Activated T-helper 1 cell treated with anti-CD3 and anti-CD28 coated beads, Interleukin-2, amount 50 U/mL, for 16 hours (primary cell): ENCODE results near the gene HPCAL4.

Experiments
- DNase-seq, 2 donors: peaks; one replicate each; pipeline ENCODE4 v3.0.0-alpha.2; 2020; ENCODE audit warnings: low read depth in 1 of 2, low spot score in 1 of 2

The HPCAL4 gene

GRCh38 chr1:39652554-39652953, 38.7 kb downstream of the HPCAL4 start:
- DNase-seq: no peak

DNA sequence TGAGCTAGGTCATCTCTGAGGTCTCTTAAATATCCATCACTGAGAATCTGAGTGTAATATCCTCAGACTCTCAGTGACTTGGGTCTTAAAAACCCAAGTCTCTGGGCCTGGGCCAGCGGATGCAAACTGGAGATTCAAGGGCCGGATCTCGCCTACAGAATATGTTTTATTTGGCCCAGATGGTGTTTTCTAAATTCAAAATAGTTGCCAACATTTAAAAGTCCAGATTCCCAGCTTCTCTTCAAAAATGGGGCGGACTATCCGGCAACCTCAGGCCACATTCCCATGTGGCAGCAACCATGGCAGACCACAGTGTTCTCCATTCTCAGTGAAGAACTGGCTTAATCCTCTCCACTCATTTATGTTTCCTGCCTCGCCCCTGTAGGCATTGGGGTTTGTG, 39.1 kb downstream of the HPCAL4 start:
- DNase-seq: no peak

DNA sequence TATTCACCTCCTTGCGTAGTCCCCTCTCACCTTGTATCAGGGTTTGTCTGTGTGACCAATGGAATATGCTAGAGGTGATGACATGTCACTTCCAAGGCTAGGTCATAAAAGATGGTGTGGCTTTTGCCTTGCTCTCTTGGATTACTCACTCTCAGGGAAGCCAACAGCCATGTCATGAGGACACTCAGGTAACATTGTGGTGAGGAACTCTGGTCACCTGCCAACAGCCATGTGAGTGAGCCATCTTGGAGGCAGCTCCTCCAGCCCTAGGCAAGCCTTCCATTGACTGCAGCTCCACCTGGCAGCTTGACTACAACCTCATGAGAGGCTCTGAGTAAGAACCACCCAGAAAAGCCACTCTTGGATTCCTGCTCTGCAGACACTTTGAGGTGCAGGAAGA, 40.8 kb downstream of the HPCAL4 start:
- DNase-seq: no peak

- DNase-seq: no peak
Observed at GRCh38 chr1:39649636-39650185, 41.5 kb downstream of the HPCAL4 start.

GRCh38 chr1:39648496-39648895, 42.7 kb downstream of the HPCAL4 start:
- no peak for DNase-seq

GRCh38 chr1:39647247-39647646, 44.0 kb downstream of the HPCAL4 start:
- no peak for DNase-seq

- DNase-seq: no peak
Observed at GRCh38 chr1:39646232-39647081, 44.8 kb downstream of the HPCAL4 start.

DNA sequence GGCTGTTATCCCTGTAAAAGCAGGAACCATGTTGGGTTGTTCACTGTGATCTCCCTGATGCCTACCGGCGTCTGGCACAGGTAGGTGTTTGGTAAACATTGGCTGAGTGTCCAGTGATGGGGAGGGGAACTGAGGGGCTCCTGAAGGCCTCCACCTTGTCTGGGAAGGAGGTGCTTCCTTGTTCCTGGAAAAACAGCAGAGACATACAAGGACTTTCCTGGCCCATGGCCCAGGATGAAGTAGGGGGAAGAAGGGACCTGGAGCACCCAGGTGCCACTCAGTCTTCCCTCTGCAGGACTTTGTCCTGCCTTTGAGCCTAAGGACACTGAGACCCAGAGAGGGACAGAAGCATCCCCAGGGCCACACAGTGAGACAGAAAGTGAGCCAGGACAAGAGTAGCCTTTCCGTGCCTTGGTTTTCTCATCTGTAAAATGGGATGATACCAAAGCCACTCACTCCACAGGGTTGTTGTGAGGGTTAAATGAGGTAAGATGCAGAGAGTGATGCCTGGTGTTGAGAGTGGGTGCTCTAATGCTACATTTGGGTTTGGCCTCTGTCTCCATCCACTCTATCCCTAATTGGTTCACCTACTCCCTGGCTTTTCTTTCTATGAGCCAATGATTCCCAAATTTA, 45.7 kb downstream of the HPCAL4 start:
- DNase-seq: no peak

- no peak for DNase-seq
Observed at GRCh38 chr1:39643705-39644104, 47.5 kb downstream of the HPCAL4 start.

GRCh38 chr1:39642796-39643195, 48.4 kb downstream of the HPCAL4 start:
- DNase-seq: no peak

DNA sequence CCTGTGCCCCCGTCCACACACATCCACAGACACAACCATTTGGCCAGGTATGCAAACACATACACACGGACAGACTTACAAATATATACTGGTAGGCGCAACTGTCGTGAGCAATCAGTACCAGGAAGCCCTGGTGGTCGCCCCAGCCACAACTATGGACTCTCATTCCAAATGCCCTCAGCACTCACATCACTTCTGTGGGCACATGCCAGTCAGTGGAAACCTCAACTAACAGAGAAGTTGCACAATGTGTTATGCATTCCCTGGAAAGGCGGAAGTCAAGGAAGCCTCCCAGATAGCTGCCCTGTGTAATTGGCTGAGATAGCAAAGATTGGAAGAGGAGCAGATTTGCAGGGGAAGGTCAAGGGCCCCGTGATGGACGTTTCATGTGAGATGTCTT, 50.4 kb downstream of the HPCAL4 start:
- DNase-seq: no peak

- peak; percentile 26 to 39 for DNase-seq
Observed at GRCh38 chr1:39639305-39640130, 51.7 kb downstream of the HPCAL4 start, which contains the start of gene HEYL. Gene HEYL (minus strand): TSS chr1:39639643. CDS start chr1:39639625, 18 bp downstream.

GRCh38 chr1:39638965-39639304, 52.3 kb downstream of the HPCAL4 start:
- DNase-seq: no peak

DNA sequence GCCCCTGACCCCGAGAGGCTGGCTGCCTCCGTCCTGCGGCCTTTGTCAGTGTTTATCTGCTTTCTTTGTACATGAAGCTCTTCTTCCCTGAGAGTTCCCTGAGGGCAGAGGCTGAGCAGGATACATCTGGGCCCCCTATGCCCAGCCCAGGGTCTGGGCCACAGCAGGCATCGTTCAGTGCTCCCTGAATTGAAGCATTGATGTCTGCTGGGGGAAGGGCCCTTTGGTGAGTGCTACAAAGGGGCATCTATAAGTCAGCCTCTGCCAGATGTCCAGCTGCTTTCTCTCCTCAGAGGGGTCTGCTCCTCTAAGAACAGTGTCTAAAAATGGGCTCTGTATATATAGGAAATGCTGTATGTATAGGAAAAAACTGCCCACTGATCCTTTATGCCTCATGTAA, 53.9 kb downstream of the HPCAL4 start:
- DNase-seq: no peak

DNA sequence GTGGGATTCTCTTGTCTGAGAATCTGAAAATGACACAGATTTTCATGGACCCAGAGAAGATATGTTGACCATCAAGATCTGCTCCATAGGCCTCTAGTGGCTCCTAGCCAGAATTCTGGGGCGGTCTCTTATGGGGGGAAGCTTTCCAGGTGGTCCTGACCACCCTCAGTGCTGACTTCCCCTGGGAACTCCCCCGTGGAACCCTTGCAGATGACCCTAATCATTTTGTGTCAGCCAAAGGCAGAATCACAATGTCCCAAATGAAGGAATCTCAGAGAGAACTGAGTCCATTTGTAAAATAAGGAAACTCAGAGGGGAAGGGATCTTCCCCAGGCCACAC, 55.4 kb downstream of the HPCAL4 start:
- no peak for DNase-seq

- DNase-seq: no peak
Observed at GRCh38 chr1:39635205-39635870, 55.9 kb downstream of the HPCAL4 start.

DNA sequence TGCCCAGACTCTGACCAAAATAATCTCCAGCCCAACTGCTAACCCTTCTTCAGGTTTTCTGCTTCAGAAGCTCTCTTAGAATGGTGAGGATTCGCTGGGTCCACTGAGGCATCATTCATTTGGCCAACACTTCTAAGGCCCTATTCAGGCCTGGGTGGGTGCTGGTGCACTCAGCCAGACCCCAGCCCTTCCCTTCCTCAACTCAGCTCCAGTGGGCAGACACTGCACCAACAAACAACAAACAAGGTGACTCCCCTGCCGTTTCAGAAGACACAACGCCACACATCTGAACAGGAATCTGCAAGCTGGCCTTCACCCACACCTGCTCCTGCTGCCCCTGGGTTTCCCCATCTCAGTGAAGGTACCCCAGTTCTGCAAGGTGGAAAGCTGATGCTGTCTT, 57.8 kb downstream of the HPCAL4 start:
- no peak for DNase-seq

GRCh38 chr1:39632682-39633417, 58.4 kb downstream of the HPCAL4 start:
- no peak for DNase-seq

DNA sequence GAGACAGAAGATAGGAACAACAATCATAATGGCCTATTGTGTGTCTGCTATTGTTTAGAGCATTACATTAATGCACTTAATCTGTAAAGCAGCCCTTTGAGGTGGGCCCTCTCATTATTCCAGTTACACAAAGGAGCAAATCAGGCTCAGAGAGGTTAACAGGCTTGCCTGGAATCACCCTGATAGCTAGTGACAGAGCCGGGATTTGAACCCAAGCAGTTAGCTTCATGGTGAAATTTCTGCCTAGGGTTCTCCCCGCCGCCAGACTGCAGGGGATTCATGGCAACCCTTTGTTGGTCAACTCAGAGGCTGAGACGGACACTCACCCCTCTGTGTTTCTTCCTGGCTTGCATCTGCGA, 58.9 kb downstream of the HPCAL4 start:
- DNase-seq: no peak
